ENCODE results near the gene FSTL4. TPM values are rescaled to one million over a fixed set of nuclear protein-coding genes. Genes with fewer than 3 reads are reported as not detected.
A peak's percentile ranks its signal among the peaks of the same experiment; 100 is the strongest.

Gene FSTL4
- total RNA-seq, 2 donors from 2014 or later: 4.5 to 10.1 TPM

DNA sequence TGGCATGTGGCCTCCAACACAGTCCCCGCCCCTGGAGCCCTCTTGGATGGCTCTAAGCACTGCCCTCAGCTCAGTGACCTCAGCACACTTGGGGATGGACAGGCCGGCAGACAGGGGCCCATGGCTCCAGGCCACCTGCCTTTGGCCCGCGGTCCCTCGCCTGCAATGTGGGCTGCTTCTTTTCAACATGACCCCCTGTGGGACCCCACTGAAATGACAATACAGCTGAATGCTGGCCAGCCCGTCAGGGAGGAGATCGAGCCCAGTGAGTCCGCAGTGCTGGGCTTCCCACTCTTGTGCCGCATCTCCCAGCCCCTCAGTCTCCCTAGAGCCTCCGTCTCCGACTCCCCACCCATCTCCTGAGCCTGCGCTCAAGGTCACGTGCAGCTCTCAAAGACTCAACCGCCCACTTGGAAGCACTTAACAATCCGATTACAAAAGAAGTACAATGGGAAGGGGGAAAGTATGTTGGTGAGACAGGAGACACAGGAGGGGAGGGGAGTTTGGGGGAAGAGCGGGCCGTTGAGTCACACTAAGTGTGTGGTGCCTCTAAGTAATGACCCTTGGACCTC, 321.6 kb downstream of the FSTL4 start:
- no peaks in the 10 kb centered on the region for H3K36me3 ChIP-seq
- TF ChIP-seq POLR2A (IDR thresholded peaks at IDR 0.05) (no peak), POLR2AphosphoS5 (IDR thresholded peaks at IDR 0.05) (no peak)
- TF ChIP-seq, protein P1, sequence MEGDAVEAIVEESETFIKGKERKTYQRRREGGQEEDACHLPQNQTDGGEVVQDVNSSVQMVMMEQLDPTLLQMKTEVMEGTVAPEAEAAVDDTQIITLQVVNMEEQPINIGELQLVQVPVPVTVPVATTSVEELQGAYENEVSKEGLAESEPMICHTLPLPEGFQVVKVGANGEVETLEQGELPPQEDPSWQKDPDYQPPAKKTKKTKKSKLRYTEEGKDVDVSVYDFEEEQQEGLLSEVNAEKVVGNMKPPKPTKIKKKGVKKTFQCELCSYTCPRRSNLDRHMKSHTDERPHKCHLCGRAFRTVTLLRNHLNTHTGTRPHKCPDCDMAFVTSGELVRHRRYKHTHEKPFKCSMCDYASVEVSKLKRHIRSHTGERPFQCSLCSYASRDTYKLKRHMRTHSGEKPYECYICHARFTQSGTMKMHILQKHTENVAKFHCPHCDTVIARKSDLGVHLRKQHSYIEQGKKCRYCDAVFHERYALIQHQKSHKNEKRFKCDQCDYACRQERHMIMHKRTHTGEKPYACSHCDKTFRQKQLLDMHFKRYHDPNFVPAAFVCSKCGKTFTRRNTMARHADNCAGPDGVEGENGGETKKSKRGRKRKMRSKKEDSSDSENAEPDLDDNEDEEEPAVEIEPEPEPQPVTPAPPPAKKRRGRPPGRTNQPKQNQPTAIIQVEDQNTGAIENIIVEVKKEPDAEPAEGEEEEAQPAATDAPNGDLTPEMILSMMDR (IDR thresholded peaks at IDR 0.05): no peak
- no peaks in the 10 kb centered on the region for H3K27me3 ChIP-seq (replicated peaks; ENCODE audit: insufficient read depth)
- no peak overlapping the region for H3K4me3 ChIP-seq
- WGBS: 90% methylated on average over 17 of the region's 17 CpGs
- no peaks in the 10 kb centered on the region for H3K4me1 ChIP-seq (replicated peaks)
- intact Hi-C loops (cut with DNase I): no loop called here
- H3K27ac ChIP-seq: no peak overlapping the region
- no peaks in the 10 kb centered on the region for H3K9me3 ChIP-seq
- DNase-seq (ENCODE audit: low spot score): no peak

DNA sequence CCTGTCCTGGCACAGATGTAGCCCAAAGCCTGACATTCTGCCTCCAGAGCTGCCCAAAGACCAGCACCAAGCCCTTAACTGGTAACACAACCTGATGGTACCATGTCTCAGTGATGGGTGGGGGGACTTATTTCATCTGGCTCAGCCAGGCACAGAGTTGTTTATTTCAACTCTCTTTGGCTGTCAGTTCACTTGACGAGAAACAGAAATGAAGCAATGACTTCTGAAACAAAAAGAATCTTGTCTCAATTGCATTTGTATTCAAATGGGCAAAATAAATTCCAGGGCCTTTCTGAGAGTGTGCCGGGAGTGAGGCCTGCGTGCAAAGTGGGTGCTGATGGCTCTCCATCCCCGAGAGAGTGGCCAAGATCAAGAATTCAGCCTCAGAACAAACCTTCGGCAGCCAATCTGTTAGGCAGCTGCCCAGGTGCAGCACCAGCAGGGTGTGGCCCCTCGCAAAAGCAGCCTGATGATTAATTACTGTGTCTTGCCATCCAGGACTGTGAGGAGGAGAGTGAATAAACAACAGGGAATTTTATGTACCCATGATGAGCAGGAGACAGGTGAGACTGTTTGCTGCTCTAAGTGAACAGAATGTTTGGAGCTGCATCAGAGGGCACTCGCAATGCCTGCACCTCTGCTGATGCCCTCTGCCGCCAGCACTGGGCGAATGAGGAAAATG, 322.5 kb downstream of the FSTL4 start:
- 52% methylated on average over 9 of the region's 9 CpGs for WGBS

DNA sequence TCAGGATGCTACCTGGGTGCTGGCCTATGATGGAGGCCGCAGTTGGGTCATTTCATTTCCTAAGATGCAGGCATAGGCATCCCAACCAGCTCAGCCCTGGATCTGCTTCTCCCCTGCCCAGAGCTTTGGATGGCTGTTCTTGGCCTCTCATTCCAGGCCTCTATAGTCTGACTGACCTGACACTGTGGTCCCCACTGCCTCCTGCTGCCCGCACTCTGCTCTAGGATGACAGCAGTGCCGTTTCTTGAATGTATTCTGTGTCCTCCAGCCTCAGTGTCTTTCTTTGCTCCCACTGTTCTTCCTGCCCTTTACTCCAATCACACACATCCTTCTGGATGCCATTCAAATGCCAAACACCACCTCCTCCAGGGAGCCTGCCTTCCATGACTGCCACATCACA, 324.8 kb downstream of the FSTL4 start:
- no peak overlapping the region for H3K4me3 ChIP-seq
- H3K27me3 ChIP-seq (replicated peaks; ENCODE audit: insufficient read depth): no peaks in the 10 kb centered on the region
- H3K9me3 ChIP-seq: no peaks in the 10 kb centered on the region
- H3K36me3 ChIP-seq: no peaks in the 10 kb centered on the region
- no peak overlapping the region for H3K27ac ChIP-seq
- H3K4me1 ChIP-seq (replicated peaks): no peaks in the 10 kb centered on the region
- 83% methylated on average over 3 of the region's 3 CpGs for WGBS
- TF ChIP-seq, protein P1 (IDR thresholded peaks at IDR 0.05): peak in 2 of 4 experiments; percentile 17 to 45
- TF ChIP-seq POLR2A (IDR thresholded peaks at IDR 0.05) (no peak), POLR2AphosphoS5 (IDR thresholded peaks at IDR 0.05) (no peak)
- DNase-seq (ENCODE audit: low spot score): no peak
- intact Hi-C loops (cut with DNase I): no loop called here

More for the DNA sequence above, 322.5 kb downstream of the FSTL4 start:
- TF ChIP-seq, protein P1 (IDR thresholded peaks at IDR 0.05): no peak
- TF ChIP-seq POLR2AphosphoS5 (IDR thresholded peaks at IDR 0.05): peak; percentile 83
- Histone ChIP-seq H3K27me3 (replicated peaks; ENCODE audit: insufficient read depth) (no peaks in the 10 kb centered on the region), H3K4me3 (no peak overlapping the region), H3K4me1 (replicated peaks) (no peaks in the 10 kb centered on the region), H3K36me3 (no peaks in the 10 kb centered on the region), H3K9me3 (no peaks in the 10 kb centered on the region), H3K27ac (no peak overlapping the region)
- intact Hi-C loops (cut with DNase I): loop anchor here (2.0 kb wide), 1 partner anchor 179 kb away; no protein-coding TSS in a partner anchor
- DNase-seq (ENCODE audit: low spot score): peak; percentile 60

DNA sequence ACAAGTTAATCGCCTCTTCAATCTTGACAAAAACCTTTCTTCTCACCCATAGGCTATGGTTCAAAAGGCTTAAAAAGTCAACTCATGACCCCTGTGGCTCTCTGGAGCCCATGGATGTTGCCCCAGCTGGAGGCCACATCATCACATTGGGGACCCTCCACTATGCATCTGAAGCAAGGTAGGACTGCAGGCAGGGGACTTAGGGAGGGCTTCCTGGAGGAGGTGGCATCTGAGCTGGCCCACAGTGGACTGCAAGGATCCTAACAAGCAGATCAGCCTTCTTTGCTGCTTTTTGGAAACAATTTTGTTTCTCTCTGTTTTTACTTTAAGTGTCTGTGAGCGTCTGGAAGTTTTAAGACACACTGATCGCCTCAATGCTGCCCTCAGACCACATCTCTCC, 325.9 kb downstream of the FSTL4 start:
- over 99% methylated on average over 3 of the region's 3 CpGs for WGBS
- intact Hi-C loops (cut with DNase I): no loop called here

More for the DNA sequence above, 325.9 kb downstream of the FSTL4 start:
- no peak for DNase-seq (ENCODE audit: low spot score)
- Histone ChIP-seq H3K9me3 (no peaks in the 10 kb centered on the region), H3K4me3 (no peak overlapping the region), H3K36me3 (no peaks in the 10 kb centered on the region), H3K27ac (no peak overlapping the region), H3K4me1 (replicated peaks) (no peaks in the 10 kb centered on the region), H3K27me3 (replicated peaks; ENCODE audit: insufficient read depth) (no peaks in the 10 kb centered on the region)
- TF ChIP-seq POLR2A (IDR thresholded peaks at IDR 0.05): no peak
- TF ChIP-seq, protein P1 (IDR thresholded peaks at IDR 0.05): no peak
- TF ChIP-seq POLR2AphosphoS5 (IDR thresholded peaks at IDR 0.05): no peak

Data from prostate gland (tissue), 2 donors.